GM12891 (cell line): ENCODE measurements around the gene HNRNPA3.

Experiments
- PAX5 ChIP-seq: IDR thresholded peaks from 2 replicates; pipeline ENCODE4 v1.6.1; 2011; ENCODE audit warnings: low read length, moderate library complexity, mild to moderate bottlenecking; ENCODE audit not compliant: insufficient read depth, severe bottlenecking
- POLR2AphosphoS5 ChIP-seq: IDR thresholded peaks from 2 replicates; pipeline ENCODE4 v1.6.1; 2011; ENCODE audit warnings: low read depth, low read length, control low read depth

DNA sequence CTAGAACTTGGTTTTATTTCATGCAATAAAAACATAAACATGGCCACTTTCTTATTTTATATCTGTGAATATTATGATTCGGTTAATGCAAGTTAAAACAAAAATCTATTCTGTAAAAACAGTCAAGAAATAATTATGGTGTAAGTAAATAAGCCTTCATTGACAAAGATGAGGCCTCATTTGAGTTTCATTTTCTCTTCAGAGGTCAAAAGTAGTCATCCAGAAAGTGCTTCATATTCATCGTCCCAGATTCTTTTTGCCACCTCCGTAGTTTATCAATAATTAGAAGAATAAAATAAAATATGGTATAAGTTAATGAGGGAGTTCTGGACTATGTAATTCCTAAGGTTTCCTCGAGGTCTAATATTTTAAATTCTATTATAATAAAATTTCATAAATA is 19.4 kb upstream of the HNRNPA3 start:
- no peak for TF ChIP-seq PAX5
- TF ChIP-seq POLR2AphosphoS5, result no peak
